Measurements from ENCODE around the gene PLCL2. TPM values are rescaled to one million over a fixed set of nuclear protein-coding genes. Genes with fewer than 3 reads are reported as not detected.

The PLCL2 gene
- total RNA-seq, 1 experiment from 2014 or later, result 0.51 TPM

- no peak for DNase-seq (ENCODE audit: unreplicated experiment)
- BruUV-seq (replicated peaks), result no TSS peak
- Mint-ChIP-seq H3K4me3 (ENCODE audit: unreplicated experiment) (no peak overlapping the region), H3K9me3 (ENCODE audit: unreplicated experiment) (no peaks in the 10 kb centered on the region), H3K36me3 (ENCODE audit: insufficient read depth, unreplicated experiment) (no peaks in the 10 kb centered on the region), H3K4me1 (ENCODE audit: insufficient read depth, unreplicated experiment) (no peaks in the 10 kb centered on the region), H3K27me3 (ENCODE audit: insufficient read depth, unreplicated experiment) (no peaks in the 10 kb centered on the region), H3K27ac (ENCODE audit: low read depth, unreplicated experiment) (no peak overlapping the region)
- intact Hi-C loops (cut with micrococcal nuclease), result no loop called here
- POLR2A ChIA-PET, result no interaction called here
- no peak for TF ChIP-seq CTCF (IDR thresholded peaks at IDR 0.05; ENCODE audit: unreplicated experiment)
- CTCF ChIA-PET, result interaction anchor here (0.6 kb wide), 2 partner anchors 84 to 579 kb away, joined by 3 to 4 read pairs; no protein-coding TSS in a partner anchor
These were observed 246.2 kb downstream of the PLCL2 start for GRCh38 chr3:17130956-17131355.

- Mint-ChIP-seq H3K27ac (ENCODE audit: low read depth, unreplicated experiment) (no peak overlapping the region), H3K4me1 (ENCODE audit: insufficient read depth, unreplicated experiment) (no peaks in the 10 kb centered on the region), H3K4me3 (ENCODE audit: unreplicated experiment) (no peak overlapping the region), H3K36me3 (ENCODE audit: insufficient read depth, unreplicated experiment) (no peaks in the 10 kb centered on the region), H3K9me3 (ENCODE audit: unreplicated experiment) (no peaks in the 10 kb centered on the region), H3K27me3 (ENCODE audit: insufficient read depth, unreplicated experiment) (no peaks in the 10 kb centered on the region)
- intact Hi-C loops (cut with micrococcal nuclease), result no loop called here
- DNase-seq (ENCODE audit: unreplicated experiment), result no peak
- ChIA-PET CTCF (no interaction called here), POLR2A (interaction anchor here (0.6 kb wide), 1 partner anchor 39 kb away, joined by 4 read pairs; no protein-coding TSS in a partner anchor)
- TF ChIP-seq CTCF (IDR thresholded peaks at IDR 0.05; ENCODE audit: unreplicated experiment), result no peak
- BruUV-seq (replicated peaks), result no TSS peak
These were observed 247.7 kb downstream of the PLCL2 start for GRCh38 chr3:17132286-17133115.

GRCh38 chr3:17133632-17134545, 249.1 kb downstream of the PLCL2 start:
- no peak overlapping the region for H3K27ac Mint-ChIP-seq (ENCODE audit: low read depth, unreplicated experiment)
- DNase-seq (ENCODE audit: unreplicated experiment), result no peak
- H3K27me3 Mint-ChIP-seq (ENCODE audit: insufficient read depth, unreplicated experiment), result no peaks in the 10 kb centered on the region
- TF ChIP-seq CTCF (IDR thresholded peaks at IDR 0.05; ENCODE audit: unreplicated experiment), result no peak
- CTCF ChIA-PET, result no interaction called here
- no TSS peak for BruUV-seq (replicated peaks)
- POLR2A ChIA-PET, result interaction anchor here (0.7 kb wide), 1 partner anchor 23 kb away, joined by 3 read pairs; no protein-coding TSS in a partner anchor
- no peak overlapping the region for H3K4me3 Mint-ChIP-seq (ENCODE audit: unreplicated experiment)
- H3K4me1 Mint-ChIP-seq (ENCODE audit: insufficient read depth, unreplicated experiment), result no peaks in the 10 kb centered on the region
- no peaks in the 10 kb centered on the region for H3K9me3 Mint-ChIP-seq (ENCODE audit: unreplicated experiment)
- H3K36me3 Mint-ChIP-seq (ENCODE audit: insufficient read depth, unreplicated experiment), result no peaks in the 10 kb centered on the region
- intact Hi-C loops (cut with micrococcal nuclease), result no loop called here

DNA sequence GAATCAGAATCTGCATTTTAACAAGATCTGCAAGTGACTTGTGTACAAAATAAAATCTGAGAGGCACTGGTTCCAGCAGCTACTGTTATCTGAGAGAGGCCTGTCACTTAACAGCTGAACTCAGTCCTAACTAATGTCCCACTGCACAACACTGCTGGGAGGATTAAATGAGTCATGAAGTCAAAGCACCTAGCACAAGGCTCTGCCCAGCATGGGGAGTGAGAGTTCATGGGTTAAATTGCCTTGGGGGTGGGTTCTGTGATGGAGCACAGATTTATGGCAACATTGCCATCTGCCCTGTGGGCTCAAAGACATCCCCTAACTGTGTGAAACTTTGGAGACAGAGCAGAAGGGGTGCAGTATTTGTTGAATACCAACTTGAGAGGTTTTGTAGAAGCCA, 250.9 kb downstream of the PLCL2 start:
- BruUV-seq (replicated peaks), result no TSS peak
- H3K36me3 Mint-ChIP-seq (ENCODE audit: insufficient read depth, unreplicated experiment), result no peaks in the 10 kb centered on the region
- TF ChIP-seq CTCF (IDR thresholded peaks at IDR 0.05; ENCODE audit: unreplicated experiment), result no peak
- no peak overlapping the region for H3K4me3 Mint-ChIP-seq (ENCODE audit: unreplicated experiment)
- H3K4me1 Mint-ChIP-seq (ENCODE audit: insufficient read depth, unreplicated experiment), result no peaks in the 10 kb centered on the region
- no peaks in the 10 kb centered on the region for H3K27me3 Mint-ChIP-seq (ENCODE audit: insufficient read depth, unreplicated experiment)
- DNase-seq (ENCODE audit: unreplicated experiment), result no peak
- H3K27ac Mint-ChIP-seq (ENCODE audit: low read depth, unreplicated experiment), result no peak overlapping the region
- ChIA-PET POLR2A (no interaction called here), CTCF (interaction anchor here (0.6 kb wide), 1 partner anchor 535 kb away, joined by 3 read pairs; no protein-coding TSS in a partner anchor)
- intact Hi-C loops (cut with micrococcal nuclease), result no loop called here
- H3K9me3 Mint-ChIP-seq (ENCODE audit: unreplicated experiment), result no peaks in the 10 kb centered on the region

All from MCF 10A (cell line).